H9 (cell line): ENCODE results near the gene NEMP2. TPM values are rescaled to one million over a fixed set of nuclear protein-coding genes. Genes with fewer than 3 reads are reported as not detected.

ENCODE experiments used
- DNase-seq: peaks from one replicate; pipeline ENCODE4 v3.0.0-alpha.2; 2017
- H2AFZ ChIP-seq: one replicate; pipeline ENCODE4 v1.6.1; 2013; ENCODE audit warnings: mild to moderate bottlenecking, low read length, control low read depth, moderate library complexity
- H2AK5ac ChIP-seq: 2 replicates; pipeline ENCODE4 v1.6.1; 2013; ENCODE audit warnings: low read length, control low read depth, mixed read lengths; ENCODE audit not compliant: insufficient read length
- H2BK120ac ChIP-seq: one replicate; pipeline ENCODE4 v1.6.1; 2013; ENCODE audit warnings: low read depth, mild to moderate bottlenecking, low read length, control low read depth, inconsistent platforms; ENCODE audit not compliant: poor library complexity, severe bottlenecking
- H2BK12ac ChIP-seq: 2 replicates; pipeline ENCODE4 v1.6.1; 2013; ENCODE audit warnings: low read length, control low read depth, mixed read lengths, low read depth; ENCODE audit not compliant: insufficient read length
- H2BK15ac ChIP-seq: 2 replicates; pipeline ENCODE4 v1.6.1; 2013; ENCODE audit warnings: low read depth, low read length, control low read depth
- H2BK20ac ChIP-seq: one replicate; pipeline ENCODE4 v1.6.1; 2013; ENCODE audit warnings: low read depth, mild to moderate bottlenecking, low read length, control low read depth, inconsistent platforms; ENCODE audit not compliant: poor library complexity, severe bottlenecking
- H2BK5ac ChIP-seq: 2 replicates; pipeline ENCODE4 v1.6.1; 2013; ENCODE audit warnings: low read length, control low read depth, mixed read lengths; ENCODE audit not compliant: insufficient read length
- H3K14ac ChIP-seq: 2 replicates; pipeline ENCODE4 v1.6.1; 2013; ENCODE audit warnings: low read length, control low read depth; ENCODE audit not compliant: insufficient read depth
- H3K18ac ChIP-seq: 2 replicates; pipeline ENCODE4 v1.6.1; 2013; ENCODE audit warnings: low read depth, mild to moderate bottlenecking, mixed read lengths, low read length, control low read depth; ENCODE audit not compliant: insufficient read length
- H3K23ac ChIP-seq: 2 replicates; pipeline ENCODE4 v1.6.1; 2013; ENCODE audit warnings: low read length, control low read depth, mixed read lengths, low read depth; ENCODE audit not compliant: insufficient read length
- H3K23me2 ChIP-seq: 2 replicates; pipeline ENCODE4 v1.6.1; 2013; ENCODE audit warnings: low read depth, mild to moderate bottlenecking, mixed read lengths, low read length, control low read depth; ENCODE audit not compliant: insufficient read length, poor library complexity, severe bottlenecking
- H3K27ac ChIP-seq: 2 replicates; pipeline ENCODE4 v1.5.1; 2013; ENCODE audit warnings: low read length, control low read depth, mixed read lengths, low read depth; ENCODE audit not compliant: insufficient read length
- H3K27me3 ChIP-seq: 2 replicates; pipeline ENCODE4 v1.6.1; 2013; ENCODE audit warnings: low read length, control low read depth, inconsistent platforms; ENCODE audit not compliant: insufficient read depth
- H3K4ac ChIP-seq: 2 replicates; pipeline ENCODE4 v1.6.1; 2013; ENCODE audit warnings: low read depth, mild to moderate bottlenecking, control low read depth, inconsistent platforms, low read length, moderate library complexity
- H3K4me1 ChIP-seq: 2 replicates; pipeline ENCODE4 v1.6.1; 2013; ENCODE audit warnings: low read length, control low read depth, inconsistent platforms; ENCODE audit not compliant: insufficient read depth
- H3K4me2 ChIP-seq: 2 replicates; pipeline ENCODE4 v1.6.1; 2013; ENCODE audit warnings: low read length, control low read depth, mixed read lengths; ENCODE audit not compliant: insufficient read length, insufficient read depth
- H3K56ac ChIP-seq: 2 replicates; pipeline ENCODE4 v1.6.1; 2013; ENCODE audit warnings: low read depth, mild to moderate bottlenecking, mixed read lengths, low read length, control low read depth; ENCODE audit not compliant: insufficient read length
- H3K79me1 ChIP-seq: 2 replicates; pipeline ENCODE4 v1.6.1; 2013; ENCODE audit warnings: low read depth, mild to moderate bottlenecking, moderate library complexity, low read length, control low read depth, inconsistent platforms; ENCODE audit not compliant: insufficient read depth, poor library complexity, severe bottlenecking
- H3K79me2 ChIP-seq: 2 replicates; pipeline ENCODE4 v1.6.1; 2013; ENCODE audit warnings: low read length, control low read depth, inconsistent platforms; ENCODE audit not compliant: insufficient read depth
- H3K9ac ChIP-seq: 2 replicates; pipeline ENCODE4 v1.6.1; 2013; ENCODE audit warnings: low read length, control low read depth, mixed read lengths; ENCODE audit not compliant: insufficient read length; ENCODE audit errors: extremely low read depth
- H3K9me3 ChIP-seq: one replicate; pipeline ENCODE4 v1.6.1; 2013; ENCODE audit warnings: low read depth, low read length, inconsistent platforms; ENCODE audit not compliant: control insufficient read depth
- H3T11ph ChIP-seq: one replicate; pipeline ENCODE4 v1.6.1; 2013; ENCODE audit warnings: mild to moderate bottlenecking, low read length, control low read depth, inconsistent platforms
- H4K20me1 ChIP-seq: one replicate; pipeline ENCODE4 v1.6.1; 2013; ENCODE audit not compliant: control insufficient read depth, insufficient read length, insufficient read depth
- H4K5ac ChIP-seq: 2 replicates; pipeline ENCODE4 v1.6.1; 2013; ENCODE audit warnings: low read depth, mild to moderate bottlenecking, mixed read lengths, low read length, control low read depth; ENCODE audit not compliant: insufficient read length
- H4K8ac ChIP-seq: replicated peaks from 2 replicates; pipeline ENCODE4 v1.6.1; 2013; ENCODE audit warnings: low read length, control low read depth, mixed read lengths, low read depth; ENCODE audit not compliant: insufficient read length
- H4K91ac ChIP-seq: 2 replicates; pipeline ENCODE4 v1.6.1; 2013; ENCODE audit warnings: low read depth, mild to moderate bottlenecking, moderate library complexity, mixed read lengths, low read length, control low read depth; ENCODE audit not compliant: insufficient read length
- H3K27ac Mint-ChIP-seq, 3 experiments: 2 replicates in 2 of 3; 3 replicates in 1 of 3; pipeline ENCODE4 v1.8.0; 2020 to 2021; ENCODE audit warnings: mixed read lengths in 3 of 3, mild to moderate bottlenecking in 1 of 3, moderate library complexity in 1 of 3
- H3K27me3 Mint-ChIP-seq: 2 replicates; pipeline ENCODE4 v1.8.0; 2021; ENCODE audit warnings: low read depth, mild to moderate bottlenecking, moderate library complexity, mixed read lengths
- H3K36me3 Mint-ChIP-seq, 3 experiments: 2 replicates in 2 of 3; 3 replicates in 1 of 3; pipeline ENCODE4 v1.8.0; 2020 to 2021; ENCODE audit warnings: low read depth in 3 of 3, mixed read lengths in 3 of 3; ENCODE audit not compliant: insufficient read depth in 1 of 3
- H3K4me1 Mint-ChIP-seq, 2 experiments: 2 replicates each; pipeline ENCODE4 v1.8.0; 2020; ENCODE audit warnings: mixed read lengths in 2 of 2
- H3K4me3 Mint-ChIP-seq, 2 experiments: 2 replicates in 1 of 2; 3 replicates in 1 of 2; pipeline ENCODE4 v1.8.0; 2020 to 2021; ENCODE audit warnings: mild to moderate bottlenecking in 2 of 2, mixed read lengths in 2 of 2, moderate library complexity in 1 of 2
- H3K9me3 Mint-ChIP-seq, 2 experiments: 2 replicates in 1 of 2; 3 replicates in 1 of 2; pipeline ENCODE4 v1.8.0; 2020; ENCODE audit warnings: mild to moderate bottlenecking in 2 of 2, mixed read lengths in 2 of 2, moderate library complexity in 1 of 2
- CTCF ChIP-seq: fragments of 200-600 bp; sonication (generic); conservative IDR thresholded peaks from 3 replicates; pipeline ENCODE4 v1.8.0; 2021; ENCODE audit warnings: antibody characterized with exemption, mild to moderate bottlenecking
- total RNA-seq: library from RNA; stranded (reverse); gene quantifications from 2 replicates; pipeline ENCODE4 v1.2.1, GENCODE V29; 2021

Gene NEMP2
- total RNA-seq, 1 experiment from 2014 or later: 5.3 TPM

- TF ChIP-seq CTCF: no peak
Measured at GRCh38 chr2:190547886-190548285, 13.4 kb upstream of the NEMP2 start.

More at GRCh38 chr2:190547886-190548285, 13.4 kb upstream of the NEMP2 start:
- no peaks in the 10 kb centered on the region for H3K4me1 ChIP-seq
- no peak overlapping the region for H3K23ac ChIP-seq
- Mint-ChIP-seq H3K27me3 (no peaks in the 10 kb centered on the region), H3K27ac (no peak overlapping the region), H3K4me3 (no peak overlapping the region), H3K36me3 (0 out of 7 replicates have a peak, but pooled peaks cover 0 to 1% (median 0%) of the 10 kb centered on the region in 3 experiments), H3K9me3 (no peaks in the 10 kb centered on the region), H3K4me1 (no peaks in the 10 kb centered on the region)
- no peak overlapping the region for H2BK15ac ChIP-seq
- H3K18ac ChIP-seq: no peak overlapping the region
- no peak overlapping the region for H4K91ac ChIP-seq
- H3T11ph ChIP-seq: no peak overlapping the region
- H3K27me3 ChIP-seq: no peaks in the 10 kb centered on the region
- DNase-seq: no peak
- H2AFZ ChIP-seq: no peak overlapping the region
- no peak overlapping the region for H2BK5ac ChIP-seq
- no peak overlapping the region for H3K14ac ChIP-seq
- no peak overlapping the region for H2BK12ac ChIP-seq
- H3K23me2 ChIP-seq: no peaks in the 10 kb centered on the region
- H3K79me2 ChIP-seq: no peaks in the 10 kb centered on the region
- H2BK20ac ChIP-seq: no peak overlapping the region
- H3K9ac ChIP-seq: no peak overlapping the region
- H2AK5ac ChIP-seq: no peak overlapping the region
- no peaks in the 10 kb centered on the region for H3K9me3 ChIP-seq
- H4K8ac ChIP-seq: no peak overlapping the region
- no peak overlapping the region for H3K27ac ChIP-seq
- H3K4ac ChIP-seq: no peak overlapping the region
- no peak overlapping the region for H2BK120ac ChIP-seq
- H3K56ac ChIP-seq: no peak overlapping the region
- no peaks in the 10 kb centered on the region for H4K20me1 ChIP-seq
- H3K4me2 ChIP-seq: no peak overlapping the region
- no peak overlapping the region for H4K5ac ChIP-seq
- no peaks in the 10 kb centered on the region for H3K79me1 ChIP-seq
